HepG2 (cell line): ENCODE data around the gene FMNL1. TPM values are rescaled to one million over a fixed set of nuclear protein-coding genes. Genes with fewer than 3 reads are reported as not detected.

ENCODE experiments used
- ATAC-seq: fragments of 200-7000 bp; cut with Tn5 transposase; 3 replicates; pipeline ENCODE4 v1.9.1; 2020; ENCODE audit warnings: mild to moderate bottlenecking, moderate library complexity
- BruUV-seq: library from RNA; stranded (reverse); fragments of 400-500 nt; replicated peaks from 2 replicates; lab custom pipeline; 2021; lab: Mats Ljungman, UMichigan
- CTCF ChIA-PET: fragments of 300-600 bp; formaldehyde crosslinking; extraction: SDS; loops from one replicate; lab custom pipeline; 2021; ENCODE audit warnings: low total read pairs, inconsistent platforms, low intra/inter-chr PET ratio; lab: Yijun Ruan, JAX
- POLR2A ChIA-PET: fragments of 350-600 bp; sonication (Branson Sonifier 250); formaldehyde crosslinking; loops from one replicate; lab custom pipeline; 2020; ENCODE audit warnings: antibody characterized with exemption, inconsistent platforms; lab: Yijun Ruan, JAX
- DNase-seq: peaks from one replicate; pipeline ENCODE4 v3.0.0-alpha.2; 2015; ENCODE audit warnings: low spot score
- FAIRE-seq: peaks from 3 replicates; lab custom pipeline; 2011; peaks lifted over from hg19 to GRCh38; lab: Jason Lieb, UNC
- H2AFZ ChIP-seq: one replicate; pipeline ENCODE4 v1.6.1; 2011; ENCODE audit warnings: low read length, inconsistent platforms
- H3K27ac ChIP-seq: fragments of 300-600 bp; 3 replicates; pipeline ENCODE4 v1.8.0; 2011; ENCODE audit warnings: mixed run types, mild to moderate bottlenecking, mixed read lengths, low read length, inconsistent platforms; ENCODE audit not compliant: insufficient read depth; ENCODE audit errors: extremely low read length
- H3K27me3 ChIP-seq, 2 experiments: fragments of 200-600 bp in 1 of 2; 2 replicates in 1 of 2; 3 replicates in 1 of 2; pipeline versions ENCODE4 v1.6.0 to v1.8.0; 2011; ENCODE audit warnings: low read length in 2 of 2, mild to moderate bottlenecking in 2 of 2, moderate library complexity in 2 of 2, inconsistent platforms in 1 of 2; ENCODE audit not compliant: insufficient read depth in 2 of 2, control insufficient read depth in 1 of 2
- H3K36me3 ChIP-seq, 2 experiments: fragments of 200-600 bp in 1 of 2; replicated peaks in 1 of 2; 2 replicates in 1 of 2; 3 replicates in 1 of 2; pipeline versions ENCODE4 v1.5.1 to v1.8.0; 2011; ENCODE audit warnings: low read length in 2 of 2, inconsistent platforms in 1 of 2; ENCODE audit not compliant: insufficient read depth in 2 of 2, control insufficient read depth in 1 of 2
- H3K4me1 ChIP-seq: 2 replicates; pipeline ENCODE4 v1.5.1; 2012; ENCODE audit warnings: low read length, inconsistent platforms; ENCODE audit not compliant: insufficient read depth
- H3K4me2 ChIP-seq: 2 replicates; pipeline ENCODE4 v1.6.0; 2011; ENCODE audit warnings: low read depth, low read length, inconsistent platforms
- H3K4me3 ChIP-seq, 3 experiments: fragments of 200-600 bp in 1 of 3; sonication (generic), shearing (Covaris generic) in 1 of 3; replicated peaks in 1 of 3; 2 replicates each; pipeline ENCODE4 v1.5.1; 2011 to 2016; ENCODE audit warnings: low read length in 3 of 3, inconsistent platforms in 2 of 3, low read depth in 2 of 3, mild to moderate bottlenecking in 2 of 3, control low read depth in 1 of 3, mixed read lengths in 1 of 3; ENCODE audit not compliant: insufficient read depth in 1 of 3
- H3K79me2 ChIP-seq: one replicate; pipeline ENCODE4 v1.6.1; 2011; ENCODE audit warnings: low read length, inconsistent platforms; ENCODE audit not compliant: insufficient read depth
- H3K9ac ChIP-seq: 2 replicates; pipeline ENCODE4 v1.6.0; 2011; ENCODE audit warnings: mild to moderate bottlenecking, low read depth, low read length, inconsistent platforms; ENCODE audit not compliant: insufficient read depth
- H3K9me3 ChIP-seq: 2 replicates; pipeline ENCODE4 v1.5.1; 2012; ENCODE audit warnings: mild to moderate bottlenecking, low read length
- H4K20me1 ChIP-seq: 2 replicates; pipeline ENCODE4 v1.6.0; 2011; ENCODE audit warnings: inconsistent platforms, mild to moderate bottlenecking, low read length, moderate library complexity; ENCODE audit not compliant: insufficient read depth
- SAP130 ChIP-seq: IDR thresholded peaks from 2 replicates; pipeline ENCODE4 v1.6.1; 2016; ENCODE audit warnings: low read depth
- ZNF598 ChIP-seq: sonication (generic); formaldehyde crosslinking; IDR thresholded peaks from 2 replicates; pipeline ENCODE4 v1.5.1; 2020; ENCODE audit warnings: mild to moderate bottlenecking, missing genetic modification reagents, borderline replicate concordance
- ZNF761 ChIP-seq: sonication (generic); formaldehyde crosslinking; conservative IDR thresholded peaks from 2 replicates; pipeline ENCODE4 v1.4.0; 2020; ENCODE audit warnings: mild to moderate bottlenecking, missing genetic modification reagents
- WGBS: methylation state at CpG from one replicate; pipeline ENCODE4 v1.1.6; 2017; ENCODE audit warnings: low lambda C conversion rate; 5-methylcytosine and 5-hydroxymethylcytosine counted together
- in situ Hi-C: cut with HindIII; loops from 2 replicates; pipeline ENCODE4 v1.10.0; 2017; ENCODE audit warnings: low pct_unique_long_range_greater_than_20kb; ENCODE audit not compliant: extremely low pct_ligation_motif_present
- intact Hi-C: fragments of 100-400 bp; cut with micrococcal nuclease; formaldehyde crosslinking; loops from one replicate; pipeline ENCODE4 v1.10.0; 2022; ENCODE audit not compliant: unreplicated experiment
- polyA plus RNA-seq, 8 experiments: library from polyadenylated mRNA; depleted of rRNA in 3 of 8; stranded (reverse) in 7 of 8; unstranded in 1 of 8; fragments of >200 nt; fragmentation: Illumina TruSeq in 4 of 8; extraction: Trizol in 4 of 8; gene quantifications; 2 replicates each; pipeline versions ENCODE4 v1.2.1 to v1.2.3, GENCODE V29; 2011 to 2016; ENCODE audit warnings: low read depth in 4 of 8, missing spikeins in 1 of 8, mixed read lengths in 1 of 8; ENCODE audit not compliant: insufficient read depth in 1 of 8
- total RNA-seq, 5 experiments: library from RNA; depleted of rRNA; stranded (reverse); fragments of >200 nt; fragmentation: Illumina TruSeq; extraction: Trizol; gene quantifications; 2 replicates each; pipeline ENCODE4 v1.2.3, GENCODE V29; 2016; ENCODE audit warnings: low read depth in 1 of 5
- TF ChIP-seq, protein P1 (sequence below): sonication (generic); formaldehyde crosslinking; IDR thresholded peaks from 2 replicates; pipeline ENCODE4 v1.5.1; 2020; ENCODE audit warnings: mild to moderate bottlenecking, missing genetic modification reagents
- TF ChIP-seq, protein P2 (sequence below): sonication (generic); formaldehyde crosslinking; IDR thresholded peaks from 2 replicates; pipeline ENCODE4 v1.8.1; 2023; ENCODE audit warnings: mild to moderate bottlenecking, moderate library complexity, missing genetic modification reagents
- TF ChIP-seq, protein P3 (sequence below), 2 experiments: sonication (generic) in 1 of 2; formaldehyde crosslinking in 1 of 2; IDR thresholded peaks; 2 replicates each; pipeline versions ENCODE4 v1.4.0 to v1.6.1; 2018 to 2020; ENCODE audit warnings: missing genetic modification reagents in 2 of 2, borderline replicate concordance in 1 of 2, low read depth in 1 of 2, mild to moderate bottlenecking in 1 of 2, missing biosample characterization in 1 of 2
- TF ChIP-seq, protein P4 (sequence below): sonication (generic); formaldehyde crosslinking; IDR thresholded peaks from 2 replicates; pipeline ENCODE4 v1.4.0; 2020; ENCODE audit warnings: missing genetic modification reagents, mild to moderate bottlenecking, borderline replicate concordance

FMNL1 gene
- total and polyA plus RNA-seq, 2 of the 13 experiments (the other 11 are each of a cell fraction or from before 2014, with no cell fraction given), result 0.53 to 0.70 TPM

DNA sequence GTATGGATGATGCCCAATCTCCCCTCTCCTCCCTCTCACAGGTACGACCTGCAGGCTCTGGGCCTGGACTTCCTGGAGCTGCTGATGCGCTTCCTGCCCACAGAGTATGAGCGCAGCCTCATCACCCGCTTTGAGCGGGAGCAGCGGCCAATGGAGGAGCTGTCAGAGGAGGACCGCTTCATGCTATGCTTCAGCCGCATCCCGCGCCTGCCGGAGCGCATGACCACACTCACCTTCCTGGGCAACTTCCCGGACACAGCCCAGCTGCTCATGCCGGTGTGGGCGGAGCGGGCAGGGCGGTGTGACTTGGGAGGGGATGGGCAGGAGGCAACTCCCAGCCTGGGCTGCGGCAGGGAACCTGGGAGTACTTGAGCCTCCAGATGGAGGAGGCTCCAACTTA, 22.1 kb downstream of the FMNL1 start (continued):
- TF ChIP-seq ZNF761 (CRISPR knock-in tag), result no peak
- TF ChIP-seq, protein P1, sequence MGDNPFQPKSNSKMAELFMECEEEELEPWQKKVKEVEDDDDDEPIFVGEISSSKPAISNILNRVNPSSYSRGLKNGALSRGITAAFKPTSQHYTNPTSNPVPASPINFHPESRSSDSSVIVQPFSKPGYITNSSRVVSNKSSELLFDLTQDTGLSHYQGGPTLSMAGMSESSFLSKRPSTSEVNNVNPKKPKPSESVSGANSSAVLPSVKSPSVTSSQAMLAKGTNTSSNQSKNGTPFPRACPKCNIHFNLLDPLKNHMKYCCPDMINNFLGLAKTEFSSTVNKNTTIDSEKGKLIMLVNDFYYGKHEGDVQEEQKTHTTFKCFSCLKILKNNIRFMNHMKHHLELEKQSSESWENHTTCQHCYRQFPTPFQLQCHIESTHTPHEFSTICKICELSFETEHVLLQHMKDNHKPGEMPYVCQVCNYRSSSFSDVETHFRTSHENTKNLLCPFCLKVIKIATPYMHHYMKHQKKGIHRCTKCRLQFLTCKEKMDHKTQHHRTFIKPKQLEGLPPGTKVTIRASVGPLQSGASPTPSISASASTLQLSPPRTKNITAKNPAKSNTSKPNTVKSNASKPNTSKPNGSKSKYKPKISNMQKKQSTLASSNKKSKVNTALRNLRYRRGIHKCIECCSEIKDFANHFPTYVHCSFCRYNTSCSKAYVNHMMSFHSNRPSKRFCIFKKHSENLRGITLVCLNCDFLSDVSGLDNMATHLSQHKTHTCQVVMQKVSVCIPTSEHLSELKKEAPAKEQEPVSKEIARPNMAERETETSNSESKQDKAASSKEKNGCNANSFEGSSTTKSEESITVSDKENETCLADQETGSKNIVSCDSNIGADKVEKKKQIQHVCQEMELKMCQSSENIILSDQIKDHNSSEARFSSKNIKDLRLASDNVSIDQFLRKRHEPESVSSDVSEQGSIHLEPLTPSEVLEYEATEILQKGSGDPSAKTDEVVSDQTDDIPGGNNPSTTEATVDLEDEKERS (CRISPR knock-in tag), result no peak
- TF ChIP-seq, protein P2, sequence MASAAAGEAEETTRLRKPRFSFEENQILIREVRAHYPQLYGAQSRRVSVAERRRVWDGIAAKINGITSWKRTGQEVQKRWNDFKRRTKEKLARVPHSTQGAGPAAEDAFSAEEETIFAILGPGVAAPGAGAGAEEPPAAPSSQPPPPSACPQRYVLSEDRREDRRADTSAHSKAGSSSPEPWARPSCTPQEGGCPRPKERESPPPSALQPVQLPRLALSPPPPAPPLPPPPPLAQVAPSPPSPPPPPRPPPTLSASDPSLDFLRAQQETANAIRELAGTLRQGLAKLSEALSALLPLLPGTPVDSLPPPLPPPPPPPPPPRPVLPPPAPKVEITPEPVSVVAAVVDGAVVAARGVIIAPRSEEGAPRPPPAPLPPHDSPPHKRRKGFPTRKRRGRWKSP (CRISPR knock-in tag), result no peak

DNA sequence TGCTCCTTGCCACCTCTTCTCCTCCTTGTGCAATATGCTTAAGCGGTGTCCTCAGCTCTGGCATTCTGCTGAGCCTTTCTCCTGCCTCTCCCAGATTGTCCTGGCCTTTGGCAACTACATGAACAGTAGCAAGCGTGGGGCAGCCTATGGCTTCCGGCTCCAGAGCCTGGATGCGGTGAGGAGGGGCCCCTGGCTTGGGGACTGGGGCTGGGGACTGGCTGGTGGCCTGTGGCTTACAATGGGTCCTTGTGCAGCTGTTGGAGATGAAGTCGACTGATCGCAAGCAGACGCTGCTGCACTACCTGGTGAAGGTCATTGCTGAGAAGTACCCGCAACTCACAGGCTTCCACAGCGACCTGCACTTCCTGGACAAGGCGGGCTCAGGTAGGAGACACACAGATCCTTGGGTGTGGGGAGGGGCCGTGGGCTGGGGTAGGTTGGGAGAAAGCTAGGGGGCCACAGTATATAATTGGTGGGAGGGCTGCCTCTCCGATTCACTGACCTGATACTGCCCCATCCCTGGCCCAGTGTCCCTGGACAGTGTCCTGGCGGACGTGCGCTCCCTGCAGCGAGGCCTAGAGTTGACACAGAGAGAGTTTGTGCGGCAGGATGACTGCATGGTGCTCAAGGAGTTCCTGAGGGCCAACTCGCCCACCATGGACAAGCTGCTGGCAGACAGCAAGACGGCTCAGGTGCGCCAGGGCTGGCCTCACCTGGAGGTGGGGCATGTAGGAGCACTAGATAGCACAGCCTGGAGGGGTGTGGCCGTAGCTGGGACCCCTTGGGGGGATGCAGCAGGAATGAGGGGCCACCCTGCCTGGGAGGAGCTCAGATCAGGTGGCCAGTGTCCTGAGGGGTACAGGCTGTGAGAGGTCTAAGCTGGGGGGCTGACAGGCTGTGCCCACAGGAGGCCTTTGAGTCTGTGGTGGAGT, 23.3 kb downstream of the FMNL1 start:
- ATAC-seq, result peak; percentile 36
- no peak for FAIRE-seq
- DNase-seq, result peak; percentile 67
- in situ Hi-C loops, result loop anchor here (5.0 kb wide), 1 partner anchor 98 kb away; the partner anchor contains the start of gene HEXIM1
- H3K9ac ChIP-seq, result no peak overlapping the region
- H3K9me3 ChIP-seq, result no peaks in the 10 kb centered on the region
- H3K4me1 ChIP-seq, result peaks cover 40% of the 10 kb centered on the region
- CTCF ChIA-PET, result no interaction called here
- H2AFZ ChIP-seq, result no peak overlapping the region
- no peaks in the 10 kb centered on the region for H4K20me1 ChIP-seq
- no peaks in the 10 kb centered on the region for H3K36me3 ChIP-seq
- H3K79me2 ChIP-seq, result no peaks in the 10 kb centered on the region
- peak overlapping the region; percentile 55 for H3K4me2 ChIP-seq
- POLR2A ChIA-PET, result interaction anchor here (1.2 to 1.7 kb wide), 3 partner anchors 16 to 96 kb away, joined by 3 to 6 read pairs (median 3); partner anchors contain the start of gene HEXIM1
- peak overlapping the region in 1 of 3 experiments; percentile 39; a peak in 2 of 6 replicates for H3K4me3 ChIP-seq
- 19% methylated on average over 14 of the region's 21 CpGs for WGBS
- H3K27ac ChIP-seq, result no peak overlapping the region
- no TSS peak for BruUV-seq
- H3K27me3 ChIP-seq, result peaks cover 13 to 58% of the 10 kb centered on the region in 2 experiments; a peak in 4 of 5 replicates
- intact Hi-C loops, result no loop called here
- TF ChIP-seq, protein P3, sequence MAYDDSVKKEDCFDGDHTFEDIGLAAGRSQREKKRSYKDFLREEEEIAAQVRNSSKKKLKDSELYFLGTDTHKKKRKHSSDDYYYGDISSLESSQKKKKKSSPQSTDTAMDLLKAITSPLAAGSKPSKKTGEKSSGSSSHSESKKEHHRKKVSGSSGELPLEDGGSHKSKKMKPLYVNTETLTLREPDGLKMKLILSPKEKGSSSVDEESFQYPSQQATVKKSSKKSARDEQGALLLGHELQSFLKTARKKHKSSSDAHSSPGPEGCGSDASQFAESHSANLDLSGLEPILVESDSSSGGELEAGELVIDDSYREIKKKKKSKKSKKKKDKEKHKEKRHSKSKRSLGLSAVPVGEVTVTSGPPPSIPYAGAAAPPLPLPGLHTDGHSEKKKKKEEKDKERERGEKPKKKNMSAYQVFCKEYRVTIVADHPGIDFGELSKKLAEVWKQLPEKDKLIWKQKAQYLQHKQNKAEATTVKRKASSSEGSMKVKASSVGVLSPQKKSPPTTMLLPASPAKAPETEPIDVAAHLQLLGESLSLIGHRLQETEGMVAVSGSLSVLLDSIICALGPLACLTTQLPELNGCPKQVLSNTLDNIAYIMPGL (CRISPR knock-in tag; IDR thresholded peaks at IDR 0.05; ENCODE audit: borderline replicate concordance in 1 of 2, low read depth in 1 of 2), result peak in 1 of 2 experiments; percentile 28; a peak in 1 of 4 replicates
- peak; percentile 26; the same call in 1 of the 2 replicates for TF ChIP-seq ZNF598
- peak; percentile 39; the same call in 1 of the 2 replicates for TF ChIP-seq SAP130 (CRISPR knock-in tag)
- TF ChIP-seq, protein P4, sequence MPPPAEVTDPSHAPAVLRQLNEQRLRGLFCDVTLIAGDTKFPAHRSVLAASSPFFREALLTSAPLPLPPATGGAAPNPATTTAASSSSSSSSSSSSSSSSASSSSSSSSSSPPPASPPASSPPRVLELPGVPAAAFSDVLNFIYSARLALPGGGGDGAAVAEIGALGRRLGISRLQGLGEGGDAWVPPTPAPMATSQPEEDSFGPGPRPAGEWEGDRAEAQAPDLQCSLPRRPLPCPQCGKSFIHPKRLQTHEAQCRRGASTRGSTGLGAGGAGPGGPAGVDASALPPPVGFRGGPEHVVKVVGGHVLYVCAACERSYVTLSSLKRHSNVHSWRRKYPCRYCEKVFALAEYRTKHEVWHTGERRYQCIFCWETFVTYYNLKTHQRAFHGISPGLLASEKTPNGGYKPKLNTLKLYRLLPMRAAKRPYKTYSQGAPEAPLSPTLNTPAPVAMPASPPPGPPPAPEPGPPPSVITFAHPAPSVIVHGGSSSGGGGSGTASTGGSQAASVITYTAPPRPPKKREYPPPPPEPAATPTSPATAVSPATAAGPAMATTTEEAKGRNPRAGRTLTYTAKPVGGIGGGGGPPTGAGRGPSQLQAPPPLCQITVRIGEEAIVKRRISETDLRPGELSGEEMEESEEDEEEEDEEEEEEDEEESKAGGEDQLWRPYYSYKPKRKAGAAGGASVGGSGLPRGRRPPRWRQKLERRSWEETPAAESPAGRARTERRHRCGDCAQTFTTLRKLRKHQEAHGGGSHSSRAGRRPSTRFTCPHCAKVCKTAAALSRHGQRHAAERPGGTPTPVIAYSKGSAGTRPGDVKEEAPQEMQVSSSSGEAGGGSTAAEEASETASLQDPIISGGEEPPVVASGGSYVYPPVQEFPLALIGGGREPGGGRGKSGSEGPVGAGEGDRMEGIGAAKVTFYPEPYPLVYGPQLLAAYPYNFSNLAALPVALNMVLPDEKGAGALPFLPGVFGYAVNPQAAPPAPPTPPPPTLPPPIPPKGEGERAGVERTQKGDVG (CRISPR knock-in tag), result peak; percentile 59; the same call in 1 of the 2 replicates
